ENCODE results near the gene GDF11.

GDF11 gene

DNA sequence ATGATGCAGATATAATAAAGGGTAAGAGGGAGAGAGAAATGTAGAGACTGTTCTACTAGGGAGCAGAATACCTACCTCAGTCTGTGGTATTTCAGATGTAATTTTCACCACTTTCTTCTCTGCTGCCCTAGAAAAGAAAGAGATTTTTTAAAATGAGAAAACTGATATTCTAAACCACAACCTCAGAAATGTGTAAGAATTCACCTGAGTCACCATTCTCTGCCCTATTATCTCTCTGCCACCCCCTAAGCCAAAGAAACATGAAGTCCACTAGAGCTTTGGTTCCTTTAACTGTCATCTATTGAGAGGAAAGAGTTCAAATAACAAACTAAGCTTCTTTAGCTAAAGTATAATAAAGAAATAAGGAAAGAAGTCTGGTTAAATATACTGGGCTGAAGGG lies 53.0 kb downstream of the GDF11 start:
- no peak for DNase-seq (ENCODE audit: low read depth in 2 of 2)

DNA sequence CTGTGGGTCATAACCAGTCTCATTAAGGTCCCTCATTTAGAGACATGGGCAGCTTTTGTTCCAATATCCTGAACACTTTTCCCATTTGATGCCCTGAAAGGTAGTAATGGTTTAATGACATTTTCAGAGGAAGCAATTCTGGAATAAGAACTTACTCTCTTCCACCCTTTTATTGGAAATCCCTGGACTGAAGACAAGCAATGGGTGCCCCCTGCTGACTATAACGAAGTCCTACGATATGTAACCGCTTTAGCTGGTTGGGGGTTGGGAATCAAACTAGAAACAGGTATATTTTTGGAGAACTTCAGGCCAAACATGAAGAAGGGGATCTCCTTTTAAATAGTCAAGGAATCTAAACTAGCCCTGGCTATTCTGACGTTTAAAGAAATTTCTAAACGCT lies 54.1 kb downstream of the GDF11 start:
- no peak for DNase-seq (ENCODE audit: low read depth in 2 of 2)

DNA sequence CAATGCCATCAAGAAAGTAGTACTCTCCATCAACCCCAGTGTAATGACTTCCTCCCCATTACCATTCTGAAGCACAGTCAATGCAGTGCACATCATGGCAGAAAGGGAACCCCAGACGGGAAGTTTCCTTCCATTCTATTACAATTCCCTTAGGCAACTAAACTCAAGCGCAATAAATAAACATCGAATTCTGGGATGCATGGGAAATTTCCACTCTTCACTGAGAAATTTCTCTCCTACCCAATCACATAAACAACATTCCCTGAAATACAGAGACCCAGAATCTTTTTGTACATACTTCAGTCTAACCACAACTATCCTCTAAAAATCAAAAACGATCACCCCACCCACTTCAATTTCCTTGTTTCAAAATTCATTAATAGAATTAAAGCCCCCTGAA lies 54.6 kb downstream of the GDF11 start:
- DNase-seq (ENCODE audit: low read depth in 2 of 2) = no peak
